ENCODE measurements around the gene KRT83. TPM values are rescaled to one million over a fixed set of nuclear protein-coding genes. Genes with fewer than 3 reads are reported as not detected.
A peak's percentile ranks its signal among the peaks of the same experiment; 100 is the strongest.

Gene KRT83
- polyA plus RNA-seq, 1 of the 3 experiments (the other 2 are of a cell fraction), result 0.03 TPM

DNA sequence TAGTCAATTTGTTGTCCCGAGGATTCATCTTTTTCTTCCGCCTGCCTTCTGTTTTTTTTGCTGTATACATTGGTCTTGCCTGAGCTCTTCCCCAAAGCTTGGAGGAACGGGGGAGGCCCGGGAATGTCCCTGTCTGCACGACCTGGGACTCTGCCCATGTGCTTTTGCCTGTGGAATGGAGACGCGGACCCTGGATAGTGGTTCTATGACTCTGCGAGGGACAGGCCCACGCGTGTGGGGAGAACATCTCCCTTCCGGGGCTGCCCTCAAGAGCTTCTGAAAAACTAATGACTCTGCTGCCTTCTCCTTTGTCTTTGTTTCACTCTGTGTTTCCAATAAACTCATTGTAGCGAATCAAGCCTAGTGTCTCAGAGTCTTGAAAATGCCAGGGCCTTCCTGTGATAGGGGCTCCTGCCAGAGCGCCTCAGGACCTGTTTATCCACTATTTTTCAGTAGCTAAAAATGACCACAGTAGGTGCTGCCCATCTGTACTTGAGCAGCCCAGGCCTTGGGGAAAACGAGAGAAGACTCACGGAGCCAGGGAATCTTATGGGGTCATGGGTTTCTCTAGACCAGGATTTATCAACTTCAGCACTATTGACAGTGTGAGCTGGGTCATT is 12.3 kb downstream of the KRT83 start:
- TF ChIP-seq, protein P1, sequence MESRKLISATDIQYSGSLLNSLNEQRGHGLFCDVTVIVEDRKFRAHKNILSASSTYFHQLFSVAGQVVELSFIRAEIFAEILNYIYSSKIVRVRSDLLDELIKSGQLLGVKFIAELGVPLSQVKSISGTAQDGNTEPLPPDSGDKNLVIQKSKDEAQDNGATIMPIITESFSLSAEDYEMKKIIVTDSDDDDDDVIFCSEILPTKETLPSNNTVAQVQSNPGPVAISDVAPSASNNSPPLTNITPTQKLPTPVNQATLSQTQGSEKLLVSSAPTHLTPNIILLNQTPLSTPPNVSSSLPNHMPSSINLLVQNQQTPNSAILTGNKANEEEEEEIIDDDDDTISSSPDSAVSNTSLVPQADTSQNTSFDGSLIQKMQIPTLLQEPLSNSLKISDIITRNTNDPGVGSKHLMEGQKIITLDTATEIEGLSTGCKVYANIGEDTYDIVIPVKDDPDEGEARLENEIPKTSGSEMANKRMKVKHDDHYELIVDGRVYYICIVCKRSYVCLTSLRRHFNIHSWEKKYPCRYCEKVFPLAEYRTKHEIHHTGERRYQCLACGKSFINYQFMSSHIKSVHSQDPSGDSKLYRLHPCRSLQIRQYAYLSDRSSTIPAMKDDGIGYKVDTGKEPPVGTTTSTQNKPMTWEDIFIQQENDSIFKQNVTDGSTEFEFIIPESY (IDR thresholded peaks at IDR 0.05; ENCODE audit: borderline replicate concordance, low read depth), result no peak
- no peak for TF ChIP-seq TCF12 (IDR thresholded peaks at IDR 0.05)
- TF ChIP-seq TAF1 (IDR thresholded peaks at IDR 0.05; ENCODE audit: borderline replicate concordance, low read depth, low read length), result no peak
- no peak for TF ChIP-seq CHD2 (IDR thresholded peaks at IDR 0.05; ENCODE audit: low read length, partially characterized antibody)
- no peak for TF ChIP-seq EP300 (IDR thresholded peaks at IDR 0.05; ENCODE audit: borderline replicate concordance in 1 of 2, low read depth in 1 of 2, low read length in 1 of 2)
- no peak for TF ChIP-seq ELF1 (IDR thresholded peaks at IDR 0.05)
- TF ChIP-seq SIN3A (IDR thresholded peaks at IDR 0.05; ENCODE audit: borderline replicate concordance, low read depth, low read length), result no peak
- no peak for TF ChIP-seq SMC3 (IDR thresholded peaks at IDR 0.05; ENCODE audit: low read depth, low read length)
- no peak for TF ChIP-seq NRF1 (IDR thresholded peaks at IDR 0.05; ENCODE audit: low read depth, low read length)
- no peak for TF ChIP-seq GATA2 (CRISPR knock-in tag; IDR thresholded peaks at IDR 0.05)
- TF ChIP-seq, protein P2, sequence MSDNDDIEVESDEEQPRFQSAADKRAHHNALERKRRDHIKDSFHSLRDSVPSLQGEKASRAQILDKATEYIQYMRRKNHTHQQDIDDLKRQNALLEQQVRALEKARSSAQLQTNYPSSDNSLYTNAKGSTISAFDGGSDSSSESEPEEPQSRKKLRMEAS (IDR thresholded peaks at IDR 0.05; ENCODE audit: low read depth), result no peak
- no peak for TF ChIP-seq MXI1 (IDR thresholded peaks at IDR 0.05; ENCODE audit: low read depth, low read length)
- no peak for TF ChIP-seq TEAD4 (IDR thresholded peaks at IDR 0.05; ENCODE audit: borderline replicate concordance, insufficient read depth)
- TF ChIP-seq YY1 (IDR thresholded peaks at IDR 0.05; ENCODE audit: low read depth), result no peak

More for the DNA sequence above, 12.3 kb downstream of the KRT83 start:
- Histone ChIP-seq H3K9me3 (no peaks in the 10 kb centered on the region), H3K4me1 (ENCODE audit: control insufficient read depth in 1 of 2, insufficient read depth in 2 of 2, low read depth in 1 of 2, low read length in 1 of 2) (peaks cover 0 to 9% of the 10 kb centered on the region in 2 experiments; a peak in 1 of 4 replicates), H3K27me3 (ENCODE audit: insufficient read depth) (no peaks in the 10 kb centered on the region), H3K27ac (ENCODE audit: low read depth in 2 of 2, low read length in 1 of 2) (no peak overlapping the region), H3F3A (replicated peaks; ENCODE audit: insufficient read depth) (no peaks in the 10 kb centered on the region), H3K4me2 (peak overlapping the region; percentile 74; the same call in 1 of the 2 replicates), H2AFZ (ENCODE audit: low read depth) (peak overlapping the region; percentile 91; the same call in 1 of the 2 replicates), H3K36me3 (replicated peaks in 1 of 2; ENCODE audit: control insufficient read depth in 1 of 2, insufficient read depth in 2 of 2, low read length in 1 of 2) (no peaks in the 10 kb centered on the region), H3K4me3 (ENCODE audit: low read depth in 2 of 2, low read length in 1 of 2) (peak overlapping the region in 1 of 2 experiments; percentile 39; a peak in 3 of 4 replicates), H3K9ac (no peak overlapping the region; the same call in 1 of the 2 replicates), H3K79me2 (ENCODE audit: insufficient read depth) (no peaks in the 10 kb centered on the region), H3K9me2 (no peaks in the 10 kb centered on the region), H4K20me1 (ENCODE audit: insufficient read depth) (no peaks in the 10 kb centered on the region)
- ChIA-PET CTCF (interaction anchor here (0.6 to 13.3 kb wide), 16 partner anchors 10 to 684 kb away, joined by 3 to 218 read pairs (median 4); partner anchors contain the start of gene KRT83), POLR2A (interaction anchor here (0.6 to 1.5 kb wide), 3 partner anchors 17 to 109 kb away, joined by 3 to 5 read pairs (median 3); no protein-coding TSS in a partner anchor)
- WGBS (ENCODE audit: low lambda C conversion rate), result 70% methylated on average over 15 of the region's 15 CpGs
- DNase-seq, result peak; percentile 44

All from SK-N-SH (cell line).